Adrenal gland (tissue), 12 donors: ENCODE measurements around the gene EVA1C. TPM values are rescaled to one million over a fixed set of nuclear protein-coding genes. Genes with fewer than 3 reads are reported as not detected.

Experiments
- DNase-seq, 7 donors: peaks; one replicate each; pipeline ENCODE4 v3.0.0-alpha.2; 2019 to 2020
- H3K27ac ChIP-seq, 5 donors: fragments of 200-600 bp; sonication (generic) in 4 of 5; 1 replicate in 3 of 5; 2 replicates in 2 of 5; pipeline versions ENCODE4 v1.5.1 to v1.8.0; 2016 to 2020; ENCODE audit warnings: mild to moderate bottlenecking in 1 of 5
- H3K27me3 ChIP-seq: fragments of 200-600 bp; 2 replicates; pipeline ENCODE4 v1.8.0; 2021
- H3K36me3 ChIP-seq, 2 donors: fragments of 200-600 bp; replicated peaks in 1 of 2; 1 replicate in 1 of 2; 2 replicates in 1 of 2; pipeline versions ENCODE4 v1.5.1 to v1.8.0; 2018 to 2022
- H3K4me1 ChIP-seq, 2 donors: fragments of 200-600 bp; replicated peaks in 1 of 2; 1 replicate in 1 of 2; 2 replicates in 1 of 2; pipeline versions ENCODE4 v1.5.1 to v1.8.0; 2018 to 2021
- H3K4me3 ChIP-seq, 4 donors: fragments of 200-600 bp; sonication (generic) in 3 of 4; one replicate each; pipeline ENCODE4 v1.5.1; 2016 to 2018
- H3K9me3 ChIP-seq, 3 donors: fragments of 200-600 bp; sonication (generic) in 1 of 3; replicated peaks in 1 of 3; 1 replicate in 2 of 3; 2 replicates in 1 of 3; pipeline versions ENCODE4 v1.5.1 to v1.8.0; 2016 to 2021
- CTCF ChIP-seq, 6 experiments: fragments of 450-650 bp in 4 of 6; fragments of 200-600 bp in 2 of 6; sonication (generic) in 1 of 6; IDR thresholded peaks; 1 replicate in 5 of 6; 2 replicates in 1 of 6; pipeline versions ENCODE4 v1.5.1 to v1.8.0; 2016 to 2021; ENCODE audit warnings: antibody characterized with exemption in 6 of 6, mild to moderate bottlenecking in 2 of 6, moderate library complexity in 1 of 6
- POLR2A ChIP-seq, 2 donors: fragments of 450-650 bp; IDR thresholded peaks; one replicate each; pipeline ENCODE4 v1.6.1; 2017; ENCODE audit warnings: antibody characterized with exemption in 2 of 2, mild to moderate bottlenecking in 2 of 2, moderate library complexity in 1 of 2
- WGBS, 4 donors: extraction: QIAGEN DNeasy Blood & Tissue Kit in 2 of 4; methylation state at CpG; one replicate each; pipeline versions ENCODE4 v1.1.5 to v1.1.7; 2013 to 2017; 5-methylcytosine and 5-hydroxymethylcytosine counted together
- intact Hi-C, 2 donors: fragments of 100-400 bp; cut with DNase I; formaldehyde crosslinking; loops; one replicate each; pipeline versions ENCODE4 v1.14.1 to v1.15.0; 2022 to 2023
- polyA plus RNA-seq, 3 donors: library from polyadenylated mRNA; stranded (reverse); fragments of 200-250 nt in 2 of 3; fragments of 350-450 nt in 1 of 3; fragmentation: Illumina TruSeq in 1 of 3; extraction: RNeasy Lipid Tissue Mini Kit (QIAGEN cat#74804) in 1 of 3; gene quantifications; one replicate each; pipeline ENCODE4 v1.2.3, GENCODE V29; 2013 to 2014
- total RNA-seq, 9 donors: library from RNA; depleted of rRNA in 4 of 9; stranded (reverse); fragments of >200 nt in 4 of 9; fragments of 120-200 nt in 1 of 9; fragmentation: NEBNext Ultra II Directional in 1 of 9; extraction: Animal tissue kit (Norgen Biotek cat#: 25700) in 1 of 9; gene quantifications; one replicate each; pipeline versions ENCODE4 v1.1.0 to v1.2.4, GENCODE V29; 2013 to 2023
- donor health status: healthy with polysubstance abuse.
- donor health status: Bipolar disorder and iron deficiency.
- donor health status: DM: yes; HTN: yes; CAD: no.
- donor health status: DM: no; HTN: no; CAD: no.
- donor health status: DM: no; HTN: no; CAD: no.
- donor health status: DM: yes; HTN: yes; CAD: no.

The EVA1C gene
- total and polyA plus RNA-seq, 12 donors: 0.94 to 33.2 (median 12.1) TPM

- Histone ChIP-seq H3K36me3 (no peaks in the 10 kb centered on the region), H3K4me3 (no peak overlapping the region), H3K9me3 (no peaks in the 10 kb centered on the region), H3K27me3 (no peaks in the 10 kb centered on the region), H3K4me1 (peaks cover 0 to 6% of the 10 kb centered on the region in 2 donors), H3K27ac (no peak overlapping the region)
- intact Hi-C loops: no loop called here
- WGBS, 4 donors: 54 to 76% (median 67%) methylated on average over 4 of the region's 4 CpGs
- TF ChIP-seq CTCF (IDR thresholded peaks at IDR 0.05) (no peak), POLR2A (IDR thresholded peaks at IDR 0.05) (no peak)
- DNase-seq: no peak
Measured at GRCh38 chr21:32418146-32418545, 5.6 kb downstream of the EVA1C start.

GRCh38 chr21:32422064-32422463, 9.6 kb downstream of the EVA1C start:
- no peak for DNase-seq
- Histone ChIP-seq H3K4me3 (no peak overlapping the region), H3K27me3 (no peaks in the 10 kb centered on the region), H3K36me3 (no peaks in the 10 kb centered on the region), H3K9me3 (no peaks in the 10 kb centered on the region), H3K27ac (no peak overlapping the region), H3K4me1 (no peaks in the 10 kb centered on the region)
- intact Hi-C loops: no loop called here
- no peak for TF ChIP-seq CTCF (IDR thresholded peaks at IDR 0.05)
- TF ChIP-seq POLR2A (IDR thresholded peaks at IDR 0.05): no peak
- 93 to 98% (median 96%) methylated on average over 2 of the region's 2 CpGs for WGBS, 4 donors

GRCh38 chr21:32423320-32424190, 11.0 kb downstream of the EVA1C start:
- H3K36me3 ChIP-seq: no peaks in the 10 kb centered on the region
- no peaks in the 10 kb centered on the region for H3K9me3 ChIP-seq
- TF ChIP-seq POLR2A (IDR thresholded peaks at IDR 0.05) (no peak), CTCF (IDR thresholded peaks at IDR 0.05) (no peak)
- 81 to 88% (median 85%) methylated on average over 9 of the region's 9 CpGs for WGBS, 4 donors
- DNase-seq: no peak
- H3K27me3 ChIP-seq: no peaks in the 10 kb centered on the region
- H3K4me1 ChIP-seq: no peaks in the 10 kb centered on the region
- intact Hi-C loops: no loop called here
- no peak overlapping the region for H3K4me3 ChIP-seq
- H3K27ac ChIP-seq: no peak overlapping the region

GRCh38 chr21:32424191-32424535, 11.7 kb downstream of the EVA1C start:
- no peaks in the 10 kb centered on the region for H3K27me3 ChIP-seq
- TF ChIP-seq POLR2A (IDR thresholded peaks at IDR 0.05) (no peak), CTCF (IDR thresholded peaks at IDR 0.05) (no peak)

More at GRCh38 chr21:32424191-32424535, 11.7 kb downstream of the EVA1C start:
- H3K4me3 ChIP-seq: no peak overlapping the region
- no peaks in the 10 kb centered on the region for H3K36me3 ChIP-seq
- intact Hi-C loops: no loop called here
- H3K27ac ChIP-seq: no peak overlapping the region
- H3K4me1 ChIP-seq: no peaks in the 10 kb centered on the region
- H3K9me3 ChIP-seq: no peaks in the 10 kb centered on the region
- 45 to 73% (median 51%) methylated on average over 2 of the region's 2 CpGs for WGBS, 4 donors
- DNase-seq: no peak
